Measurements from ENCODE around the gene DEDD. TPM values are rescaled to one million over a fixed set of nuclear protein-coding genes. Genes with fewer than 3 reads are reported as not detected.

The DEDD gene
- total and polyA plus RNA-seq, 2 of the 13 experiments (the other 11 are each of a cell fraction or from before 2014, with no cell fraction given), result 12.6 to 27.8 TPM

GRCh38 chr1:161165742-161166668 is 33.5 kb upstream of the DEDD start, which contains the start of gene PPOX (continued):
- TF ChIP-seq DZIP1 (CRISPR knock-in tag; IDR thresholded peaks at IDR 0.05), result 0 out of 2 replicates have a peak, but pooled peaks have one; percentile 10
- no peak for TF ChIP-seq PRDM4 (CRISPR knock-in tag; IDR thresholded peaks at IDR 0.05; ENCODE audit: borderline replicate concordance)
- peak; percentile 84 for TF ChIP-seq YEATS4 (CRISPR knock-in tag; IDR thresholded peaks at IDR 0.05; ENCODE audit: borderline replicate concordance)
- 0 out of 2 replicates have a peak, but pooled peaks have one; percentile 54 for TF ChIP-seq ZNF619 (CRISPR knock-in tag; IDR thresholded peaks at IDR 0.05)
- no peak for TF ChIP-seq ZFYVE20 (CRISPR knock-in tag; IDR thresholded peaks at IDR 0.05; ENCODE audit: borderline replicate concordance, low read depth)
- peak; percentile 70; the same call in 1 of the 2 replicates for TF ChIP-seq BORCS8-MEF2B (CRISPR knock-in tag; IDR thresholded peaks at IDR 0.05)
- no peak for TF ChIP-seq ZNF672 (CRISPR knock-in tag; IDR thresholded peaks at IDR 0.05)
- no peak for TF ChIP-seq ZNF674 (CRISPR knock-in tag; IDR thresholded peaks at IDR 0.05; ENCODE audit: low read depth)
- peak; percentile 80; the same call in 1 of the 2 replicates for TF ChIP-seq TFAP4 (IDR thresholded peaks at IDR 0.05; ENCODE audit: borderline replicate concordance, low read depth)
- TF ChIP-seq FUBP1 (CRISPR knock-in tag; IDR thresholded peaks at IDR 0.05; ENCODE audit: borderline replicate concordance), result no peak
- TF ChIP-seq HOXA9 (CRISPR knock-in tag; IDR thresholded peaks at IDR 0.05; ENCODE audit: borderline replicate concordance), result no peak
- 0 out of 2 replicates have a peak, but pooled peaks have one; percentile 22 for TF ChIP-seq ZNF773 (CRISPR knock-in tag; IDR thresholded peaks at IDR 0.05; ENCODE audit: borderline replicate concordance)
- TF ChIP-seq HNF4G (IDR thresholded peaks at IDR 0.05; ENCODE audit: borderline replicate concordance, low read depth, low read length), result no peak; the same call in 1 of the 2 replicates
- no peak for TF ChIP-seq HNF4G (CRISPR knock-in tag; IDR thresholded peaks at IDR 0.05; ENCODE audit: borderline replicate concordance, low read depth)
- no peak for TF ChIP-seq ZNF34 (CRISPR knock-in tag; IDR thresholded peaks at IDR 0.05; ENCODE audit: borderline replicate concordance)
- no peak for TF ChIP-seq NFIB (CRISPR knock-in tag; IDR thresholded peaks at IDR 0.05; ENCODE audit: borderline replicate concordance)
- peak; percentile 44; the same call in 1 of the 2 replicates for TF ChIP-seq U2AF2 (IDR thresholded peaks at IDR 0.05; ENCODE audit: low read depth, low read length)
- no peak for TF ChIP-seq ZNF230 (CRISPR knock-in tag; IDR thresholded peaks at IDR 0.05)

Data from HepG2 (cell line).